ENCODE results near the gene RBM27.
"Not testable (repeated sequence)": the region's sequence is repeated elsewhere in the genome, so short reads cannot be mapped to it uniquely, and the experiment has no call there.

The RBM27 gene

DNA sequence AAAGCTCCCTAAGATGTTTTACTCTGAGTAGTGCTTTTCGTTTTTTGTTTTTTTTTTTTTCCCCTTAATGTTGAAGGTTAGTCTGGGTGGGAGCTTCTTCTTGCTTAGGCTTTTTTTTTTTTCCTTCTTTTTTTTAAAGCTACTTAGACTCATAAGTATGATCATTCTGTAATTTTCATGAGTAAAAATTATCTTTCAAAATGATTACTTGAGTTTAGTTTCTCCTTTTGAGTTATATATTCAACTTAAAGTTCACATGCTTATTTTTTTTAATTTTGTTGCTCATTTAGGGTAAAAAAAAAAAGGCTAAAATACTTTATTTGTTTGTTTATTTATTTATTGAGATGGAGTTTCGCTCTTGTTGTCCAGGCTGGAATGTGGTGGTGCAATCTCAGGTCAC is 2.9 kb downstream of the RBM27 start:
- DNase-seq, result no peak

GRCh38 chr5:146208916-146209522 is 5.6 kb downstream of the RBM27 start:
- DNase-seq, result no peak

GRCh38 chr5:146209714-146210113 is 6.3 kb downstream of the RBM27 start:
- no peak for DNase-seq

- DNase-seq, result not testable (repeated sequence)
Measured at GRCh38 chr5:146210810-146211209, 7.4 kb downstream of the RBM27 start.

- DNase-seq, result no peak
Measured at GRCh38 chr5:146213210-146213826, 9.9 kb downstream of the RBM27 start.

DNA sequence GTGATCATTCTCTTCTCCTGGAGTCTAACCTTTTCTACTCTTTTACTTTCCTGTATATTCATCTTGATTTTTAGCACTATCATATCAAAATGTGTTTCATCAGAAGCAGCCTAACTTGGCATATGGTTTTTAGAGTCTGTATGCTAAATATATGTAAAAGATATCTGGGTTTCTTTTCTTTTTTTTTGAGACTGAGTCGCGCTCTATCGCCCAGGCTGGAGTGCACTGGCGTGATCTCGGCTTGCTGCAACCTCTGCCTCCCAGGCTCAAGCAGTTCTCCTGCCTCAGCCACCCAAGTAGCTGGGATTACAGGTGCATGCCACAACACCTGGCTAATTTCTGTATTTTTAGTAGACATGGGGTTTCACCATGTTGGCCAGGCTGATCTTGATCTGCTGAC is 11.5 kb downstream of the RBM27 start:
- DNase-seq, result not testable (repeated sequence)

GRCh38 chr5:146218168-146218567 is 14.8 kb downstream of the RBM27 start:
- no peak for DNase-seq

- no peak for DNase-seq
Measured at GRCh38 chr5:146219243-146219642, 15.8 kb downstream of the RBM27 start.

DNA sequence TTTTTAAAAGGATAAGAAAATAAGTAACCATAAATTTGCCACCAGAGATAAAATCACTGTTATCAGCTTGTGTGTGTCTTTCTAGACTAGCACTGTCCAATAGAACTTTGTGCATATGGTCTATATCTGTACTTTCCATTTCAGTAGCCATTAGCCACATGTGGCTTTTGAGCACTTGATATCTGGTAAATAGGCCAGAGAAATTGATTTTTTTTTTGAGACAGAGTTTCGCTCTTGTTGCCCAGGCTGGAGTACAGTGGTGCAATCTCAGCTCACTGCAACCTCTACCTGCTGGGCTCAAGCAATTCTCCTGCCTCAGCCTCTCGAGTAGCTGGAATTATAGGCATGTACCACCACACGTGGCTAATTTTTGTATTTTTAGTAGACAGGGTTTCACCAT is 17.8 kb downstream of the RBM27 start:
- DNase-seq, result no peak

DNA sequence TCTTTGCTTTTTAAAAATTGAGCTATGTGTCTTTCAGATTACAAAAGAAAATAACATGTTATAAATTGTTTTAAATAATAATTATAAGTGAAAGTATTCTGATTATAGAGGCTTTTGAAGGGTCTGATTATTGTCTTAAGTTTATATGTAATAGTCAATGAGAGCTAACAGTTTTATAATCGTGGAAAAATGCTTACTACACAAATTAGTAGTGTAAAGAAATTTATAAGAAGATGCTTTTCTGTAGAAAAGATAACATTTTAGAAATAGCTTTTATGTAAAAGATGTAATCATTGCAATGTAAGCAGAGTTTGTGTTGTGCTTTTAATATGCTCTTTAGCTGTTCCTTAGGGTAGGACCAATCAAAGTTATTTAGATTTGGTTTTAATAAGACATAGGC is 18.6 kb downstream of the RBM27 start:
- DNase-seq, result no peak

DNA sequence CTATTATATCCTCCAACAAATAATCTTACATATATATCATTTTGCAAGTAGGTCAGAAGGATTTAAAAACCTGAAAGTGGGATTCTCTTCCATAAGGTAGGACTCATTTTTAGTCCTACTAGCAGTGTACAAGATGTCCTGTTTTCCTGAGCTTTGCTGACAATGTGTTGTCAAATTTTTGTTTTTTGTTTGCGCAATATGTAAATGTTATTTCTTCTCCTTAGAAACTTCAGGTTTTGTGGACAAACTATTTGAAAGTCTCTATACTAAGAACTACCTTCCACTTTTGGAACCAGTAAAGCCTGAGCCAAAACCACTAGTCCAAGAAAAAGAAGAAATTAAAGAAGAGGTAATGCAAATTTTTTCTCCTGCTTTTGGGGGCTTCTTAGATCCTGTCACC is 19.8 kb downstream of the RBM27 start:
- no peak for DNase-seq

GRCh38 chr5:146229222-146229621 is 25.8 kb downstream of the RBM27 start:
- no peak for DNase-seq

DNA sequence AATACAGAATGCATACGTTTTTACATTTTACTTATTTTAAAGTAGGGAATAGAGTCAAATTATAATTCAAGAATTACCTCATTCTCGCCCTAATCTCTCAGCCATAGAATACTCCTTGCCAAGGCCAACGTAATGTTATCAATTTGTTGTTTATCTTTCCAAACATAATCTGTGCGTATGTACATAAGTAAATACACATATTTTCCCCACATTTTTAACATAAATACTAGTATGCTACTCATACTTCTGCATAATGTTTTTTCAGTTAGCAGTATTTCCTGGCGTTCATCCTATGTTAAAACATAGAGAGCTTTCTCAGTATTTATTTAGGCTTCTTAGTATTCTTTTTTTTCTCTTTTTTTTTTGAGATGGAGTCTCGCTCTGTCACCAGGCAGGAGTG is 28.8 kb downstream of the RBM27 start:
- DNase-seq, result no peak

DNA sequence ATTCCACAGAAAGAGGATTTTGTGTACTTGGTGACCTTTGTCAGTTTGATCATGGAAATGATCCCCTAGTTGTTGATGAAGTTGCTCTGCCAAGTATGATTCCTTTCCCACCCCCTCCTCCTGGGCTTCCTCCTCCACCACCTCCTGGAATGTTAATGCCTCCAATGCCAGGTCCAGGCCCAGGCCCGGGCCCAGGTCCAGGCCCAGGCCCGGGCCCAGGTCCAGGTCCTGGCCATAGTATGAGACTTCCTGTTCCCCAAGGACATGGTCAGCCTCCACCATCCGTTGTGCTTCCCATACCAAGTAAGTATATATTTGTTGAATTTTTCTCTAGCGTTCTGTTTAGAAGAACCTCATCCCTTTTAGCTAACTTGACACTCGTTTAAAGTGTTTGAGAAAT is 30.0 kb downstream of the RBM27 start:
- no peak for DNase-seq

GRCh38 chr5:146238973-146239372 is 35.6 kb downstream of the RBM27 start:
- no peak for DNase-seq

GRCh38 chr5:146240951-146241350 is 37.5 kb downstream of the RBM27 start:
- DNase-seq, result no peak

GRCh38 chr5:146243247-146243646 is 39.8 kb downstream of the RBM27 start:
- DNase-seq, result no peak

- DNase-seq, result no peak
Measured at GRCh38 chr5:146248561-146248960, 45.2 kb downstream of the RBM27 start.

- DNase-seq, result peak in 1 of 3 donors; percentile 5
Measured at GRCh38 chr5:146249801-146250200, 46.4 kb downstream of the RBM27 start.

Data from suppressor macrophage treated with lipopolysaccharide for 1 hour (primary cell).